Neural cell (in vitro differentiated cells): ENCODE results near the gene DAD1.

Source experiments
- EP300 ChIP-seq: fragments of 450-650 bp; conservative IDR thresholded peaks from 2 replicates; pipeline ENCODE4 v1.6.1; 2014; ENCODE audit warnings: antibody characterized with exemption, mild to moderate bottlenecking, moderate library complexity; ENCODE audit not compliant: poor library complexity, severe bottlenecking
- EZH2 ChIP-seq: fragments of 200-600, 300-800 bp; shearing (Covaris generic), sonication (generic); IDR thresholded peaks from 2 replicates; pipeline ENCODE4 v1.6.1; 2014; ENCODE audit warnings: antibody characterized with exemption, low read length, borderline replicate concordance, mild to moderate bottlenecking; ENCODE audit not compliant: insufficient read depth, poor library complexity, severe bottlenecking
- POLR2AphosphoS5 ChIP-seq: IDR thresholded peaks from 2 replicates; pipeline ENCODE4 v1.6.1; 2012
- RAD21 ChIP-seq: fragments of 450-650 bp; conservative IDR thresholded peaks from 2 replicates; pipeline ENCODE4 v1.6.1; 2014; ENCODE audit warnings: antibody characterized with exemption, mild to moderate bottlenecking, moderate library complexity
- SMC3 ChIP-seq: fragments of 450-650 bp; conservative IDR thresholded peaks from 2 replicates; pipeline ENCODE4 v1.6.1; 2014; ENCODE audit warnings: antibody characterized with exemption, mild to moderate bottlenecking, moderate library complexity; ENCODE audit not compliant: poor library complexity
- TAF1 ChIP-seq: IDR thresholded peaks from 2 replicates; pipeline ENCODE4 v1.6.1; 2012; ENCODE audit warnings: low read depth
- TF ChIP-seq, protein P1 (sequence below): fragments of 450-650 bp; IDR thresholded peaks from 2 replicates; pipeline ENCODE4 v1.5.1; 2014; ENCODE audit warnings: antibody characterized with exemption, mild to moderate bottlenecking, moderate library complexity; ENCODE audit not compliant: poor library complexity, severe bottlenecking
- TF ChIP-seq, protein P2 (sequence below): IDR thresholded peaks from 2 replicates; pipeline ENCODE4 v1.6.1; 2012; ENCODE audit warnings: borderline replicate concordance

DNA sequence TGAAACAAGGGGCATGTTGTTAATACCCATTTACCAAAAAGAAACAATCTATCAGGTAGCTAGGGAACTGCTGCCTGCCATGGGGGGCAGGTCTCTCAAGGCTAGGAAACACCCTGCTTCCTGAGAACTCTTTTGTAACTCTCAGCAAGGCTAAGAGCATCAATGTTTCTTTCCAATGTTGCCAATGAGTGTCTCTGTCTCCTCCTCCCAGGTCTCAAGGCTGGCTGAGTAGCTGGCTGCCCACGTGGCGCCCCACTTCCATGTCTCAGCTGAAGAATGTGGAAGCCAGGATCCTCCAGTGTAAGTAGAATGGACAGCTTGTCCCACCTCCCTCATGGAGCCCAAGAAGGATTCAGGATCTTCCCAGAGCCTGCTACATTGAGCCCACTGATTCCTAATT lies 12.4 kb upstream of the DAD1 start:
- TF ChIP-seq, protein P1, sequence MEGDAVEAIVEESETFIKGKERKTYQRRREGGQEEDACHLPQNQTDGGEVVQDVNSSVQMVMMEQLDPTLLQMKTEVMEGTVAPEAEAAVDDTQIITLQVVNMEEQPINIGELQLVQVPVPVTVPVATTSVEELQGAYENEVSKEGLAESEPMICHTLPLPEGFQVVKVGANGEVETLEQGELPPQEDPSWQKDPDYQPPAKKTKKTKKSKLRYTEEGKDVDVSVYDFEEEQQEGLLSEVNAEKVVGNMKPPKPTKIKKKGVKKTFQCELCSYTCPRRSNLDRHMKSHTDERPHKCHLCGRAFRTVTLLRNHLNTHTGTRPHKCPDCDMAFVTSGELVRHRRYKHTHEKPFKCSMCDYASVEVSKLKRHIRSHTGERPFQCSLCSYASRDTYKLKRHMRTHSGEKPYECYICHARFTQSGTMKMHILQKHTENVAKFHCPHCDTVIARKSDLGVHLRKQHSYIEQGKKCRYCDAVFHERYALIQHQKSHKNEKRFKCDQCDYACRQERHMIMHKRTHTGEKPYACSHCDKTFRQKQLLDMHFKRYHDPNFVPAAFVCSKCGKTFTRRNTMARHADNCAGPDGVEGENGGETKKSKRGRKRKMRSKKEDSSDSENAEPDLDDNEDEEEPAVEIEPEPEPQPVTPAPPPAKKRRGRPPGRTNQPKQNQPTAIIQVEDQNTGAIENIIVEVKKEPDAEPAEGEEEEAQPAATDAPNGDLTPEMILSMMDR: no peak
- TF ChIP-seq POLR2AphosphoS5: no peak
- no peak for TF ChIP-seq RAD21
- no peak for TF ChIP-seq TAF1
- TF ChIP-seq EZH2: no peak
- TF ChIP-seq, protein P2, sequence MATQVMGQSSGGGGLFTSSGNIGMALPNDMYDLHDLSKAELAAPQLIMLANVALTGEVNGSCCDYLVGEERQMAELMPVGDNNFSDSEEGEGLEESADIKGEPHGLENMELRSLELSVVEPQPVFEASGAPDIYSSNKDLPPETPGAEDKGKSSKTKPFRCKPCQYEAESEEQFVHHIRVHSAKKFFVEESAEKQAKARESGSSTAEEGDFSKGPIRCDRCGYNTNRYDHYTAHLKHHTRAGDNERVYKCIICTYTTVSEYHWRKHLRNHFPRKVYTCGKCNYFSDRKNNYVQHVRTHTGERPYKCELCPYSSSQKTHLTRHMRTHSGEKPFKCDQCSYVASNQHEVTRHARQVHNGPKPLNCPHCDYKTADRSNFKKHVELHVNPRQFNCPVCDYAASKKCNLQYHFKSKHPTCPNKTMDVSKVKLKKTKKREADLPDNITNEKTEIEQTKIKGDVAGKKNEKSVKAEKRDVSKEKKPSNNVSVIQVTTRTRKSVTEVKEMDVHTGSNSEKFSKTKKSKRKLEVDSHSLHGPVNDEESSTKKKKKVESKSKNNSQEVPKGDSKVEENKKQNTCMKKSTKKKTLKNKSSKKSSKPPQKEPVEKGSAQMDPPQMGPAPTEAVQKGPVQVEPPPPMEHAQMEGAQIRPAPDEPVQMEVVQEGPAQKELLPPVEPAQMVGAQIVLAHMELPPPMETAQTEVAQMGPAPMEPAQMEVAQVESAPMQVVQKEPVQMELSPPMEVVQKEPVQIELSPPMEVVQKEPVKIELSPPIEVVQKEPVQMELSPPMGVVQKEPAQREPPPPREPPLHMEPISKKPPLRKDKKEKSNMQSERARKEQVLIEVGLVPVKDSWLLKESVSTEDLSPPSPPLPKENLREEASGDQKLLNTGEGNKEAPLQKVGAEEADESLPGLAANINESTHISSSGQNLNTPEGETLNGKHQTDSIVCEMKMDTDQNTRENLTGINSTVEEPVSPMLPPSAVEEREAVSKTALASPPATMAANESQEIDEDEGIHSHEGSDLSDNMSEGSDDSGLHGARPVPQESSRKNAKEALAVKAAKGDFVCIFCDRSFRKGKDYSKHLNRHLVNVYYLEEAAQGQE: no peak
- TF ChIP-seq SMC3: no peak
- no peak for TF ChIP-seq EP300
